GM06990 (cell line): ENCODE results near the gene PHOSPHO1.
"Not testable (repeated sequence)": the region's sequence is repeated elsewhere in the genome, so short reads cannot be mapped to it uniquely, and the experiment has no call there.

Source experiments
- DNase-seq: peaks from one replicate; pipeline ENCODE4 v3.0.0-alpha.2; 2011; ENCODE audit not compliant: insufficient read length; ENCODE audit errors: extremely low read depth
- H3K27me3 ChIP-seq: replicated peaks from 2 replicates; pipeline ENCODE4 v1.6.0; 2011; ENCODE audit warnings: low read length; ENCODE audit not compliant: control insufficient read depth, insufficient read depth
- H3K36me3 ChIP-seq: 2 replicates; pipeline ENCODE4 v1.5.1; 2011; ENCODE audit warnings: low read length; ENCODE audit not compliant: control insufficient read depth, insufficient read depth
- H3K4me3 ChIP-seq: replicated peaks from 2 replicates; pipeline ENCODE4 v1.5.1; 2011; ENCODE audit warnings: low read depth, mild to moderate bottlenecking, control low read depth, low read length
- TF ChIP-seq, protein P1 (sequence below): IDR thresholded peaks from 2 replicates; pipeline ENCODE4 v1.5.1; 2011; ENCODE audit warnings: low read length, control low read depth, mild to moderate bottlenecking, inconsistent platforms; ENCODE audit not compliant: insufficient read depth, poor library complexity, severe bottlenecking

PHOSPHO1 gene, protein sequence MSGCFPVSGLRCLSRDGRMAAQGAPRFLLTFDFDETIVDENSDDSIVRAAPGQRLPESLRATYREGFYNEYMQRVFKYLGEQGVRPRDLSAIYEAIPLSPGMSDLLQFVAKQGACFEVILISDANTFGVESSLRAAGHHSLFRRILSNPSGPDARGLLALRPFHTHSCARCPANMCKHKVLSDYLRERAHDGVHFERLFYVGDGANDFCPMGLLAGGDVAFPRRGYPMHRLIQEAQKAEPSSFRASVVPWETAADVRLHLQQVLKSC

DNA sequence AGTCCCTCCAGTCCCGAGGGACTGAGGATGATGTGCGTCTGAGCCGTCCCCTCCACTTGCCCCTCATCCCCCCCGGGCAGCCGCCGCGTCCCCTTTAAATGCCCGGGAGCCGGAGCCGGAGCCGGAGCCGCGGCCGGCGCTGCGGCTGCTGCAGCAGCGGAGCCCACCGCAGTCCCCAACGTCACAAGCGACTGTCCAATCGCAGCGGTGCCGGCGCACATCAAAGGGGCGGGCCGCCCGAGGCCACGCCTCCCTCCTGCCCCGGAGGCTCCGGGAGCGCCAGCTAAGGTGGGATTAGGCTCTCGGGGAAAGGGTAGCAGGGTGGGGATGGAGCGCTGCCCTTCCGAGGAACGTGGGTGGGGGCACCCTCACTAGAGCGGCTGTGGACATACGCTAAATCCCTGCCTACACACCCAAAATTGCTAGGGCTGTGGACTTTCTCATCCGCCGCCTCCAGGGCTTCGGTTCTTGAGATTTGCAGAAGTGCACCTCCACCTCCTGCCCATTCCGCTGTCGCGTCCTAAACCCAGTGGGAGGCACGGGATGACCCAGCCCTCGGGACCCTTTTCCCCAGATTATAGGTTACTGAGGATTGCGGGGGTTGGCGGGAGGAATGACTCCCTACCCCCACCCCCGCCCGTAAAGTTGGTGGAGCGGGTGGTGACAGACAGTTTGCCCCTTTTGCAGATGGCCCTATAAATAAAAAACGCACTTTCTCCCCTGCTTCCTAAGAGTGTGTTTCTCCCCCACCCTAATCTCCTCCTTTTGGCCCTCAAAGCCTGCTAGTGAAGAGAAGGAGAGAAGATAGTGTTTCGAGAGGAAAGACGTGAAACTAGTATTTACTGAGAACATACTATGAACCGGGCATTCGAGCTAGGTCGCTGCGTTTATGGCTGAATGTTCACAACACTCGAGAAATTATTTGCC, at the start of gene PHOSPHO1:
Gene PHOSPHO1, minus strand, starts transcription at position 152 of the 927 bp plus-strand sequence. CDS start 4,096 bp downstream, outside the sequence.
- Histone ChIP-seq H3K27me3 (no peaks in the 10 kb centered on the region; the same call in 1 of the 2 replicates), H3K4me3 (peak within 1 kb of the TSS; percentile 79), H3K36me3 (no peaks in the 10 kb centered on the region; the same call in 1 of the 2 replicates)
- DNase-seq = peak; percentile 89
- TF ChIP-seq, protein P1, sequence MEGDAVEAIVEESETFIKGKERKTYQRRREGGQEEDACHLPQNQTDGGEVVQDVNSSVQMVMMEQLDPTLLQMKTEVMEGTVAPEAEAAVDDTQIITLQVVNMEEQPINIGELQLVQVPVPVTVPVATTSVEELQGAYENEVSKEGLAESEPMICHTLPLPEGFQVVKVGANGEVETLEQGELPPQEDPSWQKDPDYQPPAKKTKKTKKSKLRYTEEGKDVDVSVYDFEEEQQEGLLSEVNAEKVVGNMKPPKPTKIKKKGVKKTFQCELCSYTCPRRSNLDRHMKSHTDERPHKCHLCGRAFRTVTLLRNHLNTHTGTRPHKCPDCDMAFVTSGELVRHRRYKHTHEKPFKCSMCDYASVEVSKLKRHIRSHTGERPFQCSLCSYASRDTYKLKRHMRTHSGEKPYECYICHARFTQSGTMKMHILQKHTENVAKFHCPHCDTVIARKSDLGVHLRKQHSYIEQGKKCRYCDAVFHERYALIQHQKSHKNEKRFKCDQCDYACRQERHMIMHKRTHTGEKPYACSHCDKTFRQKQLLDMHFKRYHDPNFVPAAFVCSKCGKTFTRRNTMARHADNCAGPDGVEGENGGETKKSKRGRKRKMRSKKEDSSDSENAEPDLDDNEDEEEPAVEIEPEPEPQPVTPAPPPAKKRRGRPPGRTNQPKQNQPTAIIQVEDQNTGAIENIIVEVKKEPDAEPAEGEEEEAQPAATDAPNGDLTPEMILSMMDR = no peak

DNA sequence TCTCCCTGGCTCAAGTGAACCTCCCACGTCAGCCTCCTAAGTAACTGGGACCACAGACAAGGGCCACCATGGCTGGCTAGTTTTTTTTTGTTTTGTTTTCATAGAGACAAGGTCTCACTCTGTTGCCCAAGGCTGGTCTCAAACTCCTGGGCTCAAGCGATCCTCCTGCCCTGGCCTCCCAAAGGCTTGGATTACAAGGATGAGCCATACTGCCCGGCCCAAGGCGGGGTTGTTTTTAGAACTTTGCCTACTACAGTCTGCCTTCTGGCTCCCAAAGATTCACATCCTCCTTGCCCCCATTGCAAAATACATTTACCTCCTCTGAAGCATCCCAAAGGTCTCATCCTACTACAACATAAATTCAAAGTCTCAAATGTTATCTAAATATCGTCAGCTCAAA, 49.5 kb upstream of the PHOSPHO1 start:
- Histone ChIP-seq H3K4me3 (no peak overlapping the region), H3K36me3 (no peaks in the 10 kb centered on the region), H3K27me3 (no peaks in the 10 kb centered on the region)
- TF ChIP-seq, protein P1 = no peak
- no peak for DNase-seq

DNA sequence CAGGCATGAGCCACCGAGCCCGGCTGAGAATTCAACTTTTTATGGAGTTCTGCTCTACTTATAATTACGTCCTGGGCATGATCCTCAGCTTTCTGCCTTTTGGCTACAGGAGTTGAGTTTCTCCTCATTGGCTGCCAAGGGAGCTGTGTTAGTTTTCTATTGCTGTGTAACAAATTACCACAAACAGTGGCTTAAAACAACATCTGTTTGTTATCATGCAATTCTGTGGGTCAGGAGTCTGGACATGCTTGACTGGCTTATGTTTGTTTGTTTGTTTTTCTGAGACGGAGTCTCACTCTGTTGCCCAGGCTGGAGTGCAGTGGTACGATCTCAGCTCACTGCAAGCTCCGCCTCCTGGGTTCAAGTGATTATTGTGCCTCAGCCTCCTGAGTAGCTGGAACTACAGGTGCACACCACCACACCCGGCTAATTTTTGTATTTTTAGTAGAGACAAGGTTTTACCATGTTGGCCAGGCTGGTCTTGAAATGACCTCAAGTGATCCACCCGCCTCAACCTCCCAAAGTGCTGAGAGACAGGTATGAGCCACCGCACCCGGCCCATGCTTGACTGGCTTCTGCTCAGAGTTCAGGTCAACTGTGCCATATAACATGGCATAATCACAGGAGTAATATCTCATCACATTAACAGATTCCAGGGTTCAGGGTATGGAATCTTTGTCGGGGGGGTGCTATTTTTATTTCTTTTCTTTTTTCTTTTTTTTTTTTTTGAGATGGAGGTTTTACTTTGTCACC, 48.9 kb upstream of the PHOSPHO1 start:
- not testable (repeated sequence) for H3K27me3 ChIP-seq, H3K36me3 ChIP-seq, DNase-seq, H3K4me3 ChIP-seq

DNA sequence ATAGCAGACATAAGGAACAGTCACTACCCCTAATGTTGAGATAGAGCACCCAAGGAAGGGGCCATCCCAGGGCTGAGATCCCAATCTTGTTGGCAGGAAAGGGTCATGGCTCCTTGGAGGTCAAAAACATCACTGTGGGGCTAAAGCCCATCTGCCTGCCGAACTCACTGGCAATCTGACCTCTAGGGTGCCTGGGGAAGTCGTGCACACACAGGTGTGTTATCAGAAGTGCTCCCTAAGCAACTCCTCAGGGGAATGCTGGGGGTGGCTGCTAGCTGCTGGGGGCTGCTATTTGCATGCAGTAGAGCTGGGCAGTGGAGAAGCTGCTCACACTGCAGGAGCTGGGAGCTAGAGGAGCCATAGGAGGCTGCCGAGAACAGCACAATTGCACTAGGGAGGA, 47.5 kb upstream of the PHOSPHO1 start:
- H3K36me3 ChIP-seq = no peaks in the 10 kb centered on the region
- no peak for DNase-seq
- H3K27me3 ChIP-seq = no peaks in the 10 kb centered on the region
- no peak overlapping the region for H3K4me3 ChIP-seq
- TF ChIP-seq, protein P1 = no peak

DNA sequence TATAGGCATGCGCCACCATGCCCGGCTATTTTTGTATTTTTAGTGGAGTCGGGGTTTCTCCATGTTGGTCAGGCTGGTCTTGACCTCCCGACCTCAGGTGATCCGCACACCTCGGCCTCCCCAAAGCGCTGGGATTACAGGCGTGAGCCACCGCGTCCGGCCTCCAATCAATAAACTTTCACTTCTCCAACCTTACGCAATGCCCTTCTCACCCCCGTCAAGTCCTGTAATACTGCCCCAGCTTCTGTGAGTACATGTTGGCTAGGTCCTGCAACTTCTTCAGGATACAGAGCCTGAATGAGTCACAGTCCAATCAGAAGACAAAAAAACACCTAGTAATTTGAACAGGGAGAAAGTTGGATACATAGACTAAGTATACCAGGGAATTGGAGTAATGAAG, 47.1 kb upstream of the PHOSPHO1 start:
- Histone ChIP-seq H3K27me3 (no peaks in the 10 kb centered on the region), H3K36me3 (no peaks in the 10 kb centered on the region), H3K4me3 (no peak overlapping the region)
- no peak for DNase-seq
- TF ChIP-seq, protein P1 = no peak

DNA sequence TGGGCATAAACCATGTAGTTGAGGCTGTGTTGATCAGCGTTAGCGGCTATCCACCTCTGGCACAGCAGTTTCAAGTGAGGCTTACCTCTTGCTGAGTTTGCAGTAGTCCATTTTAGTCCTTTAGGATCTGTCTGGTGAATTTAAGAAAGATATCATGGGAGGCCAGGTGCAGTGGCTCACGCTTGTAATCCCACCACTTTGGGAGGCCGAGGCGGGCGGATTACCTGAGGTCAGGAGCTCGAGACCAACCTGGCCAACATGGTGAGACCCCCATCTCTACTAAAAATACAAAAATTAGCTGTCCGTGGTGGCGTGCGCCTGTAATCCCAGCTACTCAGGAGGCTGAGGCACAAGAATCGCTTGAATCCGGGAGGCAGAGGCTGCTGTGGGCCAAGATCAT, 45.4 kb upstream of the PHOSPHO1 start:
- H3K4me3 ChIP-seq, H3K36me3 ChIP-seq, DNase-seq, H3K27me3 ChIP-seq: not testable (repeated sequence)
